HG03175 (cell line): ENCODE results near the gene TPRN.

Source experiments
- ATAC-seq: cut with Tn5 transposase; IDR thresholded peaks from one replicate; pipeline ENCODE4 v1.9.1; 2021; ENCODE audit warnings: mild to moderate bottlenecking, moderate library complexity; ENCODE audit not compliant: unreplicated experiment

Gene TPRN

DNA sequence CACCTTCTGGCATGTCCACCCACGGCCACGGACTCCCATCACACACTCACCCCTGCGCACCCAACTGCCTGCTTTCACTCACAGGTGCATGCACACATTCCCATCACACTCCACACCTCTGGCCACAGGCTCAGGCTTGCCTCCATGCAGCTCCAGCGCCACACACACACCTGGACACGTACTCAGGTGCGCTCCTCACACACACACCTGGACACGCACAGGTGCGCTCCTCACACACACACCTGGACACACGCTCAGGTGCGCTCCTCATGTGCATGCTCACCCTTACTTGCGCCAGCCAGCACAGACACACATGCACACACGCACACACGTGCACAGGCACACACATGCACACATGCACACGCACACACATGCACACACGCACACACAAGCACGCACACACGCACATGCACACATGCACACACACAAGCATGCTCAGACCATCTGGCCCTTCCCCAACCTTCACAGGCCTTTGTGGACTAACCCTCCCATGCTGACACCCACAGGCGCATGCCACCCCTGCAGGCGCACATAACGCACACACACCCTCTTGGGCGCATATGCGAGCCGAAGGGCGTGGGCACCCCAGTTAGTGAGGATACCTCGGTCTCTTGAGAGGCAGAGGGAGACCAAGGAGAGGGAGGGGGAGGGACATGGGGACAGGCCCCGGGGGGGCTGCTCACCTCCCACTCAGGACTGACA is 53.3 kb downstream of the TPRN start:
- no peak for ATAC-seq

DNA sequence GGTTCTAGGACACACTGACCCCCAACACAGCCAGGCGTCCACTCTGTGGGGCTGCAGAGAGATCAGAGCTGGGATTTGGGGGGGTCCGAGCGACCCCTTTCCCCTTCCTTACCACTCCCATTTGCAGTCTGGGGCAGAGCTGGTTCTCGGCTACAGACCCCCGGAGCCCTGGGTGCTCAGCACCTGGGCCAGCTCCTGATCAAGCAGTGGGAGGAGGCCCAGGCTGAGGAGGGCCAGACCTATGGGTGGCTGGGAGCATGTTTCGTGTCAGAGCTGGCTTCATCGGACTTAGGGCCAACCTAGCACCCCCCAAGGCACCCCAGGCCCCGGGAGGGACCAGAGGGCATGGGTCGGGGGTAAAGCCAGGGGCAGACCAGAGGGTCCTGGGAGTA is 54.0 kb downstream of the TPRN start:
- no peak for ATAC-seq

DNA sequence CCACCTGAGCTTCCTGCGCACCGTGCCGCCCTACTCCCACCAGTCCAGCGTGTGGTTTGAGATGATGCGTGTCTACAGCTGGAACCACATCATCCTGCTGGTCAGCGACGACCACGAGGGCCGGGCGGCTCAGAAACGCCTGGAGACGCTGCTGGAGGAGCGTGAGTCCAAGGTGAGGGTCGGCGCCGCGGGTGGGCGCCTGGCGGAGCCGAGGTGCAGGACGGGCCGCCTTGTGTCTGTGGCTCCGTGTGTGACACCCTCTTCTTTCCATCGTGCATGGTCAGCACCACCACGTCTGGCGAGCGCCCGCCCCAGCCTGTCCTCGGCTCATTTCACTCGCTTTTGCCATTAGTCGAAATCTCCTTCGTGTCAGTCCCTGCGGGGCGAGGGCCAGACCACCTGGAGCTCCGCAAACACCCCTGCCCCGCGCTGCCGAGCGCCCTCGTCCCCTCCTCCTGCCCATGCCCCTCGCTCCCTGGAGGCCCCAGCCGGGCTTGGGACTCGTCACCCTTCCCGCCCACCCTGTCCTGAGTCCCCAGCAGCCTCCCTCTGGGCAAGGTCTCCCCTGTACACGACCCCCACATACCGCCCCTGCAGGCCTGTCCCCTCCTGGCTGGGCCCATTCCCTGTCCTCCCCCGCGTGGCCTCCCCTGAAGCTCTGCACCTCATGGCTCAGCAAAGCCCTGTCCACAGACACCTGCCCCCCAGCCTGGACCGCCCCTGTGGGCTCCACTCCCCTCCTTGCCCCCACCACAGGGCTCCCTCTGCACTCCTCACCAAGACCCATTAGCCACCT is 54.6 kb downstream of the TPRN start:
- ATAC-seq = no peak

DNA sequence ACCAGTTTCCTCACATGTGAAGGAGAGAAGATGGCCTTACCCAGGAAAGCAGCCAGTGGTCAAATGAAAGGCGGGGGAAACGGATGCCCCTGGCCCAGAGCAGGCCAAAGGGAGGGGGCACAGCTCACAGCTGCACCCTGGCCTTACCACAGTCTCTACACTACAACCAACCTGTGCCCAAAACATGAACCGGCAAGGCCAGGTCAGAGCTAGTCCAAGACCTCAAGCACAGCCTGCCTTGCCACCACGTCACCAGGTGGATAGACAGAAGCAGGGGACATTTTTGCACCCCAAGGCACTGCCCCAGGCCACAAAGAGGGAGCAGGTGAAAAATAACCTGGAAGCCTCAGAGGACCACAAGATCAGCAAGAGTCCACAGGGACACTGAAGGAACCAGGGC is 57.1 kb downstream of the TPRN start:
- ATAC-seq = no peak

DNA sequence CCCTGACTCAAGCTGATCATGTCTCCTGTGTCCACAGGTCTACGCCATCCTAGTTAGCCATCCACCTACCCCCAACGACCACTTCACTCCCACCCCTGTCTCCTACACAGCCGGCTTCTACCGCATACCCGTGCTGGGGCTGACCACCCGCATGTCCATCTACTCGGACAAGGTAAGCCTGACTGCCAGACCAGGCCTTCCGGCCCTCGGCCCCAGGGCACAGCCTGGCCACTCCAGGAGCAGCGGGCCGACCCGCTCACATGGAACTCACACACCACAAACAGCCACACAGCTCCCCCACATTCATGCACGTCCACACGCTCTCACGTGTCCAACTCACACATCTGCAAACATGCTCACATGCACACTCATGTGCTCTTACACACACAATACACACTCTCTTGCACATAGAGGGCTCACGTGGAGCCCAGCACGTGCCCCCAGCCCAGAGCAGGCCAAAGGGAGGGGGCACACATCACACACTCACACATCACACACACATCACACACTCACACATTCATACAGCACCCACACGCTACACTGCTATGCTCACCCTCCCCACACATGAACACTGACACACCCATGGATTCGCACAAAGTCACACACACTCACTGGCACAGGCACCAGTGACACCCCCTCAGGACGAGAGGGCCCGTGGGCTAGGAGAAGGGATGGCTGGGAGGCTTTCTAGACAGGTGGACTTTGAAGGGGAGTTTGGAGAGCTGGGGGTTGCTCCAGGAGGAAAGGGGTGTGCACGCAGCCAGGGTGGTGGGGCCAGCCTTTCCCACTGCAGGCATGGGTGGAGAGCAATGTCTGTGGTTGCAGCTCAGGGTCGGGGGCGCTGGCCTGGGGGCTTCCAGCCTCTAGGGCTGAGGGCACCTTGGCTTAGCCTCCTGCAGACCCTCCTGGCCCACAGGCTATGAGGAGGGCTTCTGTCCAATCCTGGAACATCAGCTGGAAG is 58.3 kb downstream of the TPRN start:
- no peak for ATAC-seq
